Fibroblast of mammary gland (primary cell): ENCODE data around the gene CIITA.

Experiments
- DNase-seq: peaks from one replicate; pipeline ENCODE4 v3.0.0-alpha.2; 2010; ENCODE audit warnings: low read depth
- H3K4me3 ChIP-seq: 2 replicates; pipeline ENCODE4 v1.5.1; 2011; ENCODE audit warnings: low read depth, mild to moderate bottlenecking, low read length, moderate library complexity; ENCODE audit not compliant: control insufficient read depth
- TF ChIP-seq, protein P1 (sequence below): conservative IDR thresholded peaks from 2 replicates; pipeline ENCODE4 v1.5.1; 2011; ENCODE audit warnings: low read depth, low read length, inconsistent platforms; ENCODE audit not compliant: control insufficient read depth, insufficient read depth

Gene CIITA

DNA sequence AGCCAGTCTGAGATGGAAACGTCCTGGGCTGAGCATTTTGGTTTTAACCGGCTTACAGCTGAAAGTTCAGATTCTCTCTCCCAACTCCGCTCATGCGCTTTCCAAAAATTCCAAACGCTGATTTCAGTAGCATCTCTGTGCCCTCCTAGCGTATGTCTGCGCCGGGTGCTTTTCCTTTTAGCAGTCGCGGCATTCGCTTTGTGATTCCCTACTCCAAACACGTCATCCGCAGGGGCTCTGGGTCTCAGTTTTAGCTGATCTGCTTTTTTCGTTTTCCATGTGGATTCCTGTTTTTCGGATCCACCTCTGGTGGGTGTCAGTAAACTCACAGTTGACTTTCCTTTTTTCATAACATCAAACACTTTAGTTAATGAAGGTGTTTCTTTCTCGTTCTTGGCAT, 36.3 kb upstream of the CIITA start:
- DNase-seq, result no peak
- TF ChIP-seq, protein P1, sequence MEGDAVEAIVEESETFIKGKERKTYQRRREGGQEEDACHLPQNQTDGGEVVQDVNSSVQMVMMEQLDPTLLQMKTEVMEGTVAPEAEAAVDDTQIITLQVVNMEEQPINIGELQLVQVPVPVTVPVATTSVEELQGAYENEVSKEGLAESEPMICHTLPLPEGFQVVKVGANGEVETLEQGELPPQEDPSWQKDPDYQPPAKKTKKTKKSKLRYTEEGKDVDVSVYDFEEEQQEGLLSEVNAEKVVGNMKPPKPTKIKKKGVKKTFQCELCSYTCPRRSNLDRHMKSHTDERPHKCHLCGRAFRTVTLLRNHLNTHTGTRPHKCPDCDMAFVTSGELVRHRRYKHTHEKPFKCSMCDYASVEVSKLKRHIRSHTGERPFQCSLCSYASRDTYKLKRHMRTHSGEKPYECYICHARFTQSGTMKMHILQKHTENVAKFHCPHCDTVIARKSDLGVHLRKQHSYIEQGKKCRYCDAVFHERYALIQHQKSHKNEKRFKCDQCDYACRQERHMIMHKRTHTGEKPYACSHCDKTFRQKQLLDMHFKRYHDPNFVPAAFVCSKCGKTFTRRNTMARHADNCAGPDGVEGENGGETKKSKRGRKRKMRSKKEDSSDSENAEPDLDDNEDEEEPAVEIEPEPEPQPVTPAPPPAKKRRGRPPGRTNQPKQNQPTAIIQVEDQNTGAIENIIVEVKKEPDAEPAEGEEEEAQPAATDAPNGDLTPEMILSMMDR, result no peak
- no peak overlapping the region for H3K4me3 ChIP-seq

DNA sequence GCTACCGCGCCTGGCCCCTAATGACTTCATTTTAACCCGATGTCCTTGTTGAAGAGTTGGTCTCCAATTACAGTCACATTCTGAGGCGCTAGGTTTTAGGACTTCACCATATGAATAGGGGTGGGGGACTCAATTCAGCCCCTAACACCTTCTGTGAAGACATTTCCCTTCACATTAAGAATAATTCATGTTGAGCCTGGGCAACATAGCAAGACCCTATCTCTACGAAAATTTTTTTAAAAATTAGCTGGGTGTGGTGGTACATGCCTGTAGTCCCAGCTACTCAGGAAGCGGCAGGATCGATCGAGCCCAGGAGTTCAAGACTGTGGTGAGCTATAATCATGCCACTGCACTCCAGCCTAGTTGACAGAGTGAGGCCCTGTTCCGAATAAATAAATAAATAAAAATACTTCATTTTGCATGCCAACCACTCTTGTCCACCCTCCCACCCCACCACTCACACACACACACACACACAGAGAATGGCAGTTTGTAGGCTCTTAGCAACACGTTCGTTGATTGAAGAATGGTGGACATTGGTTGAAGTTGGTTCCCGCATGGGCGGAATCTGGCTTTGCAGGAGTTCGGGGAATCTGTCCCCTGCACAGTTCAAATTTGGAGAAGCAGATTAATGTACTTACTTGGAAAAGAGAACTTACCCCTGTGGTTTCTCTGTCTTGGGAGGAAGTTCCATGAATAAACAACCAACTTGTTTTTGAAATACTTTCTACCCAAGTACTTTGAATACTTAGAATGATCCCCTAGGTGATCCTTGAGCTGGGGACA, 30.6 kb upstream of the CIITA start:
- no peak for DNase-seq
- TF ChIP-seq, protein P1, result no peak

DNA sequence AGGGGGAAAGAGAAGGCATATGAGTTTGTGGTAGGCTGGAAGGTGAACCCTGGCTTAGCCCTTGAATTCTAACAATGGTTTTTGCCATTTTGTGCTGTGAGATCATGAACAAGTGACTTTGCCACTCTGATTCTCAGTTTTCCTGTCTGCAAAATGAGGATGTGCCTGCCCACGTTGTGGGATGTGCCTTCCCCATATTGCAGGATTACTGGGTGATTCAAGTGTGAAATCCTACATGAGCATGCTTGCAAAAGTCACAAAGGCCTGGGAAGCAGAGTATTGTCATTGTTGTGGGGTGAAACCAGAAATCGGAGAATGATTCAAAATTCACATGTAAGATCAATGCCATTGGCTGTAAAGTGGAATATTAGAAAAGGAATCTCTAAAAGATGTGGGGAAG, 29.8 kb upstream of the CIITA start:
- DNase-seq, result no peak
- H3K4me3 ChIP-seq, result no peak overlapping the region
- TF ChIP-seq, protein P1, result no peak

More for the DNA sequence above, 30.6 kb upstream of the CIITA start:
- H3K4me3 ChIP-seq, result no peak overlapping the region

DNA sequence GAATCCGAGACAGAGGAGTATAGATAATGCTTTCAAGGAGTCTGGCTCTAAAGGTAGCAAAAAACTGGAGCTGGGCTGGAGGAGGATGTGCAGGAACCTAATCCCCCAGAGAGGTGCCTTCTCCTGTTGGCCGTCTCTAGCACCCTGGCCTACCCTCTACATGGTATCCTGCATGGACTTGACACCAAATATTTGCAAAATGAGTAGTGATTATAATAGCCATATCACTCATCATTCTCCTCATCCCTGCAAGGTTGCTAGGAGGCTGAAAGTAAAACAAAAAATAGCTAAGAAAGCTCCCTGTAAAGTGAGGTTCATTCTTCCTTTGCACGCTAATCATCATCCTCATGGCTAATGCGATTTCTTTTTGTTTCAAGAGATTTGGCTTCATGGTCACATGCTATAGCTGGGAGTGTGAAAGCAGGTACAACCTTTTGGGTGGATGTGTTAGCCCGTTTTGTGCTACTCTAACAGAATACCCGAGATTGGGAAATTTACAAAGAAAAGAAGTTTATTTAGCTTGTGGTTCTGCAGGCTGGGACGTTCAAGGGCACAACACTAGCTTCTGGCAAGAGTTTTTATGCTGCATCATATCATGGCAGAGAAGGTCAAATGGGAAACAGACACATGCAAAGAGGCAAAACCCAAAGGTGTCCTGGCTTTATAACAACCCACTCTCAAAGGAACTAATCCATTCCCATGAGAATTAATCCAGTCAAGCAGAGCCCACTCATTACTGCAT, 27.1 kb upstream of the CIITA start:
- H3K4me3 ChIP-seq, result no peak overlapping the region
- TF ChIP-seq, protein P1, result no peak
- no peak for DNase-seq

DNA sequence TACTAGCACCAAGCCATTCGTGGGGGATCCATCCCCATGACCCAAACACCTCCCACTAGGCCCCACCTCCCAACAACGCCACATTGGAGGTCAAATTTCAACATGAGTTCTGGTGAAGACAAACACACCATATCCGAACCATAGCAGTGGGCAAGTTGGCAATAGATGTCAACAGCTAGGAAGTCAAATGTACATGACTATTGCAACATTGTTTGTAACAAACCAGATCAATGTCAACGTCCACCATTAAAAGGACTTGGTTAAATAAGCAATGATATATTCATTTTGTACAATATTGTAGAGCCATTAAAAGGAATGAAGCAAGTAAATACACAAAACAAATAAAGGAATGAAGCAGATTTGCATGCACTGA, 26.5 kb upstream of the CIITA start:
- TF ChIP-seq, protein P1, result no peak
- no peak for DNase-seq
- no peak overlapping the region for H3K4me3 ChIP-seq

DNA sequence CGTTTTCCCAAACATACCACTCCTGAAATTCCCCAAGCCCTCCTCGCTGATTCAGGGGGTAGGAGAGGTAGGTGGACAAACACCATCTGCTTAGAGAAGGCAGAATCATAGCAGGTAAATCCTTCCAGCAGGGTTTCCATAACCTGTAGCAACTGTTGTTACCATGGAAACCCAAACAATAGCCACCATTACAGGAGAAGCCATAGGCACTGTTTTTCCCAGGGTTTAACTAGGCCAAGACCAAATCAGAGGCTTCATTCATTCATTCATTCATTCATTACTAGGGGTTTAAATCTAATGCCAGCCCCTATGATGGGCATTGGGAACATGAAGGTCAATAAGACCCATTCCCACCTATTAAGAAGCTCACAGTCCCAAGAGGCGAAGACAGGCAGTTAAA, 25.5 kb upstream of the CIITA start:
- DNase-seq, result no peak
- TF ChIP-seq, protein P1, result no peak
- no peak overlapping the region for H3K4me3 ChIP-seq
